Activated B cell treated with CpG ODN at 0.5 μM for 24 hours (primary cell): ENCODE measurements around the gene DNASE1. TPM values are rescaled to one million over a fixed set of nuclear protein-coding genes. Genes with fewer than 3 reads are reported as not detected.

ENCODE experiments used
- ATAC-seq: fragments of 200-7000 bp; cut with Tn5 transposase; one replicate; pipeline ENCODE4 v1.10.0; 2021; ENCODE audit warnings: low read depth, mild to moderate bottlenecking, moderate library complexity
- CTCF ChIA-PET: fragments of 350-600 bp; sonication (Branson Sonifier 250); formaldehyde crosslinking; loops from one replicate; lab custom pipeline; 2021; ENCODE audit warnings: antibody characterized with exemption; lab: Charles Lee
- POLR2A ChIA-PET: fragments of 350-600 bp; sonication (Branson Sonifier 250); formaldehyde crosslinking; loops from one replicate; lab custom pipeline; 2021; ENCODE audit warnings: antibody characterized with exemption; lab: Charles Lee
- DNase-seq: peaks from one replicate; pipeline ENCODE4 v3.0.0; 2022
- H3K27ac Mint-ChIP-seq: one replicate; pipeline ENCODE4 v1.8.0; 2020; ENCODE audit warnings: mixed read lengths
- H3K27me3 Mint-ChIP-seq: one replicate; pipeline ENCODE4 v1.8.0; 2021; ENCODE audit warnings: mixed read lengths
- H3K36me3 Mint-ChIP-seq: one replicate; pipeline ENCODE4 v1.8.0; 2021; ENCODE audit warnings: low read depth, mixed read lengths
- H3K4me1 Mint-ChIP-seq: one replicate; pipeline ENCODE4 v1.8.0; 2021; ENCODE audit warnings: mixed read lengths
- H3K4me3 Mint-ChIP-seq: one replicate; pipeline ENCODE4 v1.8.0; 2020; ENCODE audit warnings: mild to moderate bottlenecking, mixed read lengths
- H3K9me3 Mint-ChIP-seq: one replicate; pipeline ENCODE4 v1.8.0; 2020; ENCODE audit warnings: mixed read lengths
- CTCF ChIP-seq: fragments of 200-600 bp; IDR thresholded peaks from one replicate; pipeline ENCODE4 v1.8.0; 2022; ENCODE audit warnings: antibody characterized with exemption, mild to moderate bottlenecking
- intact Hi-C: fragments of 100-400 bp; cut with micrococcal nuclease; formaldehyde crosslinking; loops from one replicate; pipeline ENCODE4 v1.15.1; 2024
- total RNA-seq: library from RNA; stranded (reverse); gene quantifications from 2 replicates; pipeline ENCODE4 v1.2.3, GENCODE V29; 2022

DNASE1 gene
- total RNA-seq, 1 donor from 2014 or later = 28.5 TPM

GRCh38 chr16:3673201-3673600 lies 18.7 kb downstream of the DNASE1 start:
- ATAC-seq (no peak), DNase-seq (no peak)
- Mint-ChIP-seq H3K27me3 (no peaks in the 10 kb centered on the region), H3K4me3 (no peak overlapping the region), H3K4me1 (no peaks in the 10 kb centered on the region), H3K36me3 (peaks cover 63% of the 10 kb centered on the region), H3K9me3 (no peaks in the 10 kb centered on the region), H3K27ac (no peak overlapping the region)
- intact Hi-C loops = no loop called here
- CTCF ChIA-PET = no interaction called here
- no peak for TF ChIP-seq CTCF
- POLR2A ChIA-PET = no interaction called here

DNA sequence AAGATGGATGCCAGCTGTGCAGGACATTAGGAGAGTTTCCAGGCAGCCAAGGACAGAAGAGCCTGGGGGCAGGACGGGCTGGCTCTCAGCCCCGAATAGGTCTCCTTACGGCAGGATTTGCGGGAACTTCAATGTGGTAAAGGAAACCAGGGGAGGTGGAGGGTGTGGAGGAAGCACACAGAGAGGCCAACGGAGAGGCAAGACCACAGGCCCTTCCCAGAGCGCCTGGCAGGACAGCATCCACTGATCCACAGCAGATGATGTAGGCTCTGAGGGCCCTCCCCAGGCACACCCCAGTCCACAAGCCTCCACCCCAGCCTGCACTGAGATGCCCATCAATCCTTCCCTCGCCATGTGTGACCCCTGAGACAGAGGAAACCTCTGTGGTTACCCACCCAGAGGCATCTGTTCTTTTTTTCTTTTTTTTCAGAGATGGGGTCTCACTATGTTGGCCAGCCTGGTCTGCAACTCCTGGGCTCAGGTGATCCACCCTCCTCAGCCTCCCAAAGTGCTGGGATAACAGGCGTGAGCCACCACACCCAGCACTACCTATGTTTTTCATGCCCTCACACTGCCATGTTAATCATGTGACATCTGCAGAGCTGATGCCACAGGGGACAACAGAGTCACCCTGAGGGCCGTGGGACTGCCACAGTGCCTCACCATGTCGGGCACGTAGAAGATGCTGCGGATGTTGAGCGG lies 19.3 kb downstream of the DNASE1 start:
- Mint-ChIP-seq H3K36me3 (peaks cover 64% of the 10 kb centered on the region), H3K4me1 (no peaks in the 10 kb centered on the region), H3K4me3 (no peak overlapping the region), H3K27ac (no peak overlapping the region), H3K27me3 (no peaks in the 10 kb centered on the region), H3K9me3 (no peaks in the 10 kb centered on the region)
- intact Hi-C loops = no loop called here
- TF ChIP-seq CTCF = no peak
- ATAC-seq (no peak), DNase-seq (no peak)
- ChIA-PET POLR2A (no interaction called here), CTCF (no interaction called here)

DNA sequence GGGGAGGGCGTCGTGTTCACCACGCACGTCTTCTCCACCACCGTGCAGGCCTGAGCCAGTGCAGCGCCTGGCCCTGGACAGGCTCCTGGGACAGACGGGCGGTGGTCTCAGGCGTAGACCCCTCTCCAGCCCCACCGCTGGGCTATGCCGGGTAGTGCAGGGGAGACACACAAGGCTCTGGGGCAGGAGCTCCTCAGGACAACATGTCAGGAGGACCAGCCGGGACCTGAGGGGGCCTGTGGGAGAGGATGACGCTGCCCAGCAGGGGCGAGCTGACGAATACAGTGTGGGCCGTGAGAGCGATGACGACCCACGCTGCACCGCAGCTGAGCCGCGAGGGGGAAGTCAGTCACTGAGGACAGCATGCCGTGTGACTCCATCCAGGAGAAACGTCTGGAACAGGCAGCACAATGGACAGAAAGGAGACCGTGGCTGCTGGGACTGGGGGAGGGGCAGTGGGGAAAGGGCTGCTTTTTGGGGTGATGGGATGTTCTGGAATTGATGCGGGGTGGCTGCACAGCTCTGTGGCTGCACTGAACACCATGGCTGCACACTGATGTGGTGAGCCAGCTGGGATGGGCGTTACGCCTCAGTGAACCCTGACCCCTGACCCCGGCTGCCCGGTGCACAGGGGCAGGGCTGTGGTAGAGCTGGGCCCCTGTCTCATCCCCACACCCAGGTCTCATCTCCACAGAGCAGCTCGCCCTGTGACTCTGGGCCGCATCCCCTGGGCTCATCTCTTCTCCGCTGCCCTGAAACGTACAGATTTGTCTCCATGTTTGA lies 20.2 kb downstream of the DNASE1 start:
- Mint-ChIP-seq H3K9me3 (no peaks in the 10 kb centered on the region), H3K27me3 (no peaks in the 10 kb centered on the region), H3K27ac (no peak overlapping the region), H3K4me3 (no peak overlapping the region), H3K36me3 (peaks cover 65% of the 10 kb centered on the region), H3K4me1 (no peaks in the 10 kb centered on the region)
- TF ChIP-seq CTCF = no peak
- DNase-seq (no peak), ATAC-seq (no peak)
- intact Hi-C loops = no loop called here
- POLR2A ChIA-PET = no interaction called here
- CTCF ChIA-PET = no interaction called here

- H3K4me3 Mint-ChIP-seq = no peak overlapping the region
- no peaks in the 10 kb centered on the region for H3K4me1 Mint-ChIP-seq
- H3K27me3 Mint-ChIP-seq = no peaks in the 10 kb centered on the region
- intact Hi-C loops = no loop called here
- no peak for ATAC-seq
- ChIA-PET CTCF (no interaction called here), POLR2A (interaction anchor here (0.6 kb wide), 1 partner anchor 828 kb away, joined by 4 read pairs; no protein-coding TSS in a partner anchor)
- TF ChIP-seq CTCF = no peak
- H3K27ac Mint-ChIP-seq = no peak overlapping the region
- no peak for DNase-seq
- H3K36me3 Mint-ChIP-seq = peaks cover 65% of the 10 kb centered on the region
- H3K9me3 Mint-ChIP-seq = no peaks in the 10 kb centered on the region
Observed at GRCh38 chr16:3675601-3676130, 21.2 kb downstream of the DNASE1 start.

GRCh38 chr16:3677994-3678393 lies 23.5 kb downstream of the DNASE1 start:
- no peaks in the 10 kb centered on the region for H3K4me1 Mint-ChIP-seq
- no peaks in the 10 kb centered on the region for H3K9me3 Mint-ChIP-seq
- H3K27ac Mint-ChIP-seq = no peak overlapping the region
- H3K27me3 Mint-ChIP-seq = no peaks in the 10 kb centered on the region
- POLR2A ChIA-PET = no interaction called here
- intact Hi-C loops = no loop called here
- no peak for TF ChIP-seq CTCF
- DNase-seq (no peak), ATAC-seq (no peak)
- CTCF ChIA-PET = no interaction called here
- no peak overlapping the region for H3K4me3 Mint-ChIP-seq
- peaks cover 62% of the 10 kb centered on the region for H3K36me3 Mint-ChIP-seq
